MG63 (cell line): ENCODE measurements around the gene FAM81B. TPM values are rescaled to one million over a fixed set of nuclear protein-coding genes. Genes with fewer than 3 reads are reported as not detected.
"Not testable (repeated sequence)": the region's sequence is repeated elsewhere in the genome, so short reads cannot be mapped to it uniquely, and the experiment has no call there.

Source experiments
- DNase-seq: peaks from one replicate; pipeline ENCODE4 v3.0.0-alpha.2; 2020
- H3K27me3 ChIP-seq: fragments of 250-450 bp; sonication (Bioruptor Pico); 2 replicates; pipeline ENCODE4 v1.5.1; 2020; ENCODE audit warnings: mild to moderate bottlenecking, moderate library complexity
- H3K36me3 ChIP-seq: fragments of 250-450 bp; sonication (Bioruptor Pico); 2 replicates; pipeline ENCODE4 v1.5.1; 2020; ENCODE audit warnings: mild to moderate bottlenecking, moderate library complexity
- H3K4me3 ChIP-seq: fragments of 250-450 bp; sonication (Bioruptor Pico); 2 replicates; pipeline ENCODE4 v1.5.1; 2020; ENCODE audit warnings: mild to moderate bottlenecking, moderate library complexity
- H3K9me3 ChIP-seq: fragments of 250-450 bp; sonication (Bioruptor Pico); 2 replicates; pipeline ENCODE4 v1.5.1; 2020; ENCODE audit warnings: mild to moderate bottlenecking, moderate library complexity
- total RNA-seq: library from RNA; depleted of rRNA; stranded (reverse); fragments of >200 nt; shearing (Covaris generic); gene quantifications from 2 replicates; pipeline ENCODE4 v1.2.3, GENCODE V29; 2014; ENCODE audit warnings: low replicate concordance; rRNA removed

FAM81B gene, protein sequence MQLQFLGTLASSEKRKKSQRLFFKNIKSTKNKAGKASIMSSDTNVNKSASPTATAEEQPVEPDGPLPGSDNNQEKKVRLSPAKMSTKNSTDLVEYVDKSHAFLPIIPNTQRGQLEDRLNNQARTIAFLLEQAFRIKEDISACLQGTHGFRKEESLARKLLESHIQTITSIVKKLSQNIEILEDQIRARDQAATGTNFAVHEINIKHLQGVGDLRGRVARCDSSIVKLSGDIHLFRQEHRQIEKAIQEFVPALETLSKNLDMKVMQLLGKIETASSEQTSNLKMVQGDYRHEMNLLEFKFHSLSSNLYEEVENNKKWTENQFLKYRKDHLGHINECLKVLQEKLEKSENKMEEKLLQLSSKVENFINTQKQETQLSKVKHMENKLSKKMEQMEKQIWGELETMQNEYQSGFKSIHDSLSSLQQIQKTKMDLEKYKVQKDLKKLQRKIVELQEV
- total RNA-seq: not detected in 2 replicates

DNA sequence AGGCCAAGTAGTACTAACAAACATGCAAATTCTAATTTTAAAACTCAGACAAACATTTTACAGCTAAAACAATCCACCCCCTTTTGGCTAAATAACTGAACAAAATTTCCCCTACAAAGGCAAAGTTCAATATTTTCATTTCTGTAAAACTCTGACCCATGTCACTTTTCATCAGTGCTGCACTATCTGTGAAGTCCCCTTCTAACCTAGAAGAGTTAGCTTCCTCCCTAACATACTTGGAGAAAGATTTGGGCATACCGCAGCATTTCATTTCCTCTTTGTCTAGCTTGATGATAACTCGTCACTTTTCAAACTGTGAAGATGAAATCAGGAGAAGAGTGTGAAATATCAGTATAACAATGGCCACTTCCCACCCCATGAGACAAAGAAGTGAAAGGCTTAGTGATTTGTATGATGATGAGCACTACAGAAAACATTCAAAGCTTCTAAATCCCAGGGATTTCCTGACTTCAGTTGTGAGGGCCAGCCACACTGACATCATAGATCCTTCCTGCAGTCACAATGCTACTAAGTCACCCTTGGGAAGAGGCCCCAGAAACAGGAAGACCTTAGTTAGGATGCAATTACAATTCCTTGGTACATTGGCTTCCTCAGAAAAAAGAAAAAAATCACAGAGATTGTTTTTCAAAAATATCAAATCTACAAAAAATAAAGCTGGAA, at the start of gene FAM81B:
Gene FAM81B (plus strand): TSS at position 555 of the 681 bp plus-strand sequence. CDS start 24 bp downstream, at position 579.
- DNase-seq: no peak
- no peaks in the 10 kb centered on the region for H3K36me3 ChIP-seq
- peaks cover 5% of the 10 kb centered on the region for H3K9me3 ChIP-seq
- peaks cover 12% of the 10 kb centered on the region for H3K27me3 ChIP-seq
- no peak within 1 kb of the TSS for H3K4me3 ChIP-seq

DNA sequence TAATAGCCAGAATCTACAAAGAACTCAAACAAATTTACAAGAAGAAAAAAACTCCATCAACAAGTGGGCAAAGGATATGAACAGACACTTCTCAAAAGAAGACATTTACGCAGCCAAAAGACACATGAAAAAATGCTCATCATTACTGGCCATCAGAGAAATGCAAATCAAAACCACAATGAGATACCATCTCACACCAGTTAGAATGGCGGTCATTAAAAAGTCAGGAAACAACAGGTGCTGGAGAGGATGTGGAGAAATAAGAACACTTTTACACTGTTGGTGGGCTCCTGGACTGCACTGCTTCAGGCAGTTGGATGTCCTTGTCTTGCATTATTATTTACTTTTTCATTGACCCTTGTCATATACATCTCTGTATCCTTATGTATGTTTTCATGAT, 49.7 kb upstream of the FAM81B start:
- H3K27me3 ChIP-seq: peaks cover 19% of the 10 kb centered on the region
- H3K36me3 ChIP-seq, DNase-seq, H3K4me3 ChIP-seq, H3K9me3 ChIP-seq: not testable (repeated sequence)

DNA sequence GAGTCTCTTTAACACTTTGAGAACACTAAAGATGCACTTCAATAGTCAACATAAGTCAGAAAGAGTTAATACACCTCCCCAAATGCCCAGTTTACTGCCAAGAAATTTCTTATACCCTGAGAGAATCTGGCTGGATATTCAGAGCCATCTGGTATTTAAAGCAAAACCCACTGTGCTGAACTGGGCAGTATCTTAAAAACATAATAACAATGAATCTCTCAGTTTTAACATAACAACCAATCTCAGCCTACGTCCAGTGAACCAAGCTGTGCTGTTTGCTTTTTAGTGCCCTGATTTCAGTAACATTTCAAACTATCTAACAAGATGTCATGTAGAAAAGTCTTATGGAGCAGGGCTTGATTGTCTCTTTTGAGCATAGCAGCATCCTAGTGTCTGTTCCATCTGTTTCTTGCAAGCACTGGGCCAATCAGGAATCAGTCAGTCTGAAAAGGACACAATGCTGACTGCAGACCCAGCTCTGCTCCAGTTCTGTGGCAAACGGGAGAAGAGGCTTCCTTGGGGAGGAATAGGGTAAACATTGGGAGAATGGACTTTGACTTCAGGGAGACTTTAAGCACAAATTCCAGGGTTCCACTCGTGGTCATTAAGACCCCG, 43.6 kb upstream of the FAM81B start:
- H3K4me3 ChIP-seq: no peak overlapping the region
- no peak for DNase-seq
- peaks cover 14% of the 10 kb centered on the region for H3K27me3 ChIP-seq
- no peaks in the 10 kb centered on the region for H3K36me3 ChIP-seq
- H3K9me3 ChIP-seq: no peaks in the 10 kb centered on the region

DNA sequence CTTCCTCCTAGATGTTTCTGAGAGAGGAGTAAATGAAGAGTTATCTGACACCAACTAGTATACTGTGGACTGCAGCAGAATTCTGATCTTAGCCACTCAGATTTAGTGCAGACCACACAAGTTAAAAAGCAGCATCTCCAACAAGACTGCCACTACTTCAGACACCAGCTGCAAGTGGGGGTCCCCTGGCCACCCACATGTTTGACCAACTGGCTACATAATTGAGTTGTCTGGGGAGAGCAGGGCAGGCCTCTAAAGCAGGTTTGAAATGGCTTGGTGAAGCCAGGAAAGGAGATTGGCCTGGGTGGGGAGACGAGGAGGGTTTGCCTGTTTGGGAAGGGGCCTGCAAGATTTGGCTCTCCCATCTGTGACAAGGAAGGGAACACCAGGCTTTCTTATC, 40.5 kb upstream of the FAM81B start:
- Histone ChIP-seq H3K27me3 (peaks cover 17% of the 10 kb centered on the region), H3K4me3 (no peak overlapping the region), H3K9me3 (no peaks in the 10 kb centered on the region), H3K36me3 (no peaks in the 10 kb centered on the region)
- no peak for DNase-seq

DNA sequence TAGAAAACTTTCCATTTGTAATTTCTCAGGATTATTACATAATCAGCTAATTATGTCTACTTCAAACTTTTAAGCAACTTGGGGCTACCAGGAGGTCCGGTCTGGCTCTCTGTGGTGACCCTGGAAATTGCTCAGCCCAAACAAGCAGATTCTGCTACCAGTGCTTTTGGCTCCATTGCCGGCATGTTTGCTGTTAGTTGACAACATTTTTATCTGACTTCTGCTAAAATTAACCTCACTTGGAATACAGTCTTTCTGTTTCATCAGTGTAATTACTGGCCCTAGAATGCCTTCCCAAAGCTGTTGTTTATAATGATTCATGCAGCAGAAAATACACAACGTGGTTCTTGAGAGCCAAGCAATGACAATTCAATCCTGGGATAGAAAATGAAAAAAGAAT, 38.5 kb upstream of the FAM81B start:
- Histone ChIP-seq H3K36me3 (no peaks in the 10 kb centered on the region), H3K27me3 (peaks cover 9% of the 10 kb centered on the region), H3K4me3 (no peak overlapping the region), H3K9me3 (no peaks in the 10 kb centered on the region)
- no peak for DNase-seq

DNA sequence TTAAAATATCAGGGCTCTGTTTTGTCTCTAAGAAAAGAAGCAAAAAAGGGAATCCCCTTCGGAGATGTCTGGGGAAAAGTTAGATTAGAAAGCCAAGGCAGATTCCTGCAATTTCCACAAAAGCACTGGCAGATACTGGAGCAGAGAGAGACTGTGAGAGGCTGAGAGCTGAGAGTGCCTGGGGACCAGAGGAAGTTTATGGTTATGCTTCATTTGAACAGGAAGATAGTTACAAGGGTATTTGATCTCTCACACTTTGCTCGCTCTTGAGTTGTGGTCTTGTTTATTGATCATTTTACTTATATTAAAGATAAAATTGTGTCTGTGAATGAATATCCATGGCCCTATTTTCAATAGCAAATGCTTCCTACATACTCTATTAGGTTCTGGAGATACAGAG, 32.8 kb upstream of the FAM81B start:
- Histone ChIP-seq H3K4me3 (no peak overlapping the region), H3K36me3 (no peaks in the 10 kb centered on the region), H3K9me3 (no peaks in the 10 kb centered on the region), H3K27me3 (peaks cover 6% of the 10 kb centered on the region; the same call in 1 of the 2 replicates)
- DNase-seq: no peak

DNA sequence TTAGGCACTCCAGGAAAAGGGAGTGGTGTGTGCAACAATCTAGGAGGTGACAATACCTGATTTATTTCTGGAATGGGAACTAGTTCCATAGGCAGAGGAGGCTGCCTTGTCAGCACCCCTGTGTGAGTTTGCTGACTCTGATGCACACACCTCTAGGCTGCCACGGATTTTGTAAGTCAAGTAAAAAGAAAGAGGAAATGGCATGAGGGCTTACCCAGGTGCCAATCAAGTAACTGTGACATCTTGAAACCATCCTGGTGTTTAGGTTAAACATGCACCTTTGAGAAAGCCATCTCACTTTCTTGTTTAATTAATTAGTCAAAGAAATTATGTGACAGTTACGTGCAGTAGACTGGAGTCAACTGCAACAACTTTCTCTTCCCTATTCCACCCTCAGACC, 32.3 kb upstream of the FAM81B start:
- peaks cover 10% of the 10 kb centered on the region; the same call in 1 of the 2 replicates for H3K27me3 ChIP-seq
- H3K9me3 ChIP-seq: peaks cover 3% of the 10 kb centered on the region; the same call in 1 of the 2 replicates
- H3K36me3 ChIP-seq: no peaks in the 10 kb centered on the region
- H3K4me3 ChIP-seq: no peak overlapping the region
- no peak for DNase-seq

DNA sequence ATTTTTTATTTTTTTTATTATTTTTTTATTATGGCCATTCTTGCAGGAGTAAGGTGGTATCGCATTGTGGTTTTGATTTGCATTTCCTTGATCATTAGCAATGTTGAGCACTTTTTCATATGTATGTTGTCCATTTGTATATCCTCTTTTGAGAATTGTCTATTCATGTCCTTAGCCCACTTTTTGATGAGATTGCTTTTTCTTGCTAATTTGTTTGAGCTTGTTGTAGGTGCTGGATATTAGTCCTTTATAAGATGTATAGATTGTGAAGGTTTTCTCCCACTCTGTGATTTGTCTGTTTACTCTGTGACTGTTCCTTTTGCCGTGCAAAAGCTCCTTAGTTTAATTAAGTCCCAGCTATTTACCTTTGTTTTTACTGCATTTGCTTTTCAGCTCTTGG, 30.5 kb upstream of the FAM81B start:
- not testable (repeated sequence) for H3K36me3 ChIP-seq, H3K9me3 ChIP-seq, DNase-seq, H3K4me3 ChIP-seq, H3K27me3 ChIP-seq

DNA sequence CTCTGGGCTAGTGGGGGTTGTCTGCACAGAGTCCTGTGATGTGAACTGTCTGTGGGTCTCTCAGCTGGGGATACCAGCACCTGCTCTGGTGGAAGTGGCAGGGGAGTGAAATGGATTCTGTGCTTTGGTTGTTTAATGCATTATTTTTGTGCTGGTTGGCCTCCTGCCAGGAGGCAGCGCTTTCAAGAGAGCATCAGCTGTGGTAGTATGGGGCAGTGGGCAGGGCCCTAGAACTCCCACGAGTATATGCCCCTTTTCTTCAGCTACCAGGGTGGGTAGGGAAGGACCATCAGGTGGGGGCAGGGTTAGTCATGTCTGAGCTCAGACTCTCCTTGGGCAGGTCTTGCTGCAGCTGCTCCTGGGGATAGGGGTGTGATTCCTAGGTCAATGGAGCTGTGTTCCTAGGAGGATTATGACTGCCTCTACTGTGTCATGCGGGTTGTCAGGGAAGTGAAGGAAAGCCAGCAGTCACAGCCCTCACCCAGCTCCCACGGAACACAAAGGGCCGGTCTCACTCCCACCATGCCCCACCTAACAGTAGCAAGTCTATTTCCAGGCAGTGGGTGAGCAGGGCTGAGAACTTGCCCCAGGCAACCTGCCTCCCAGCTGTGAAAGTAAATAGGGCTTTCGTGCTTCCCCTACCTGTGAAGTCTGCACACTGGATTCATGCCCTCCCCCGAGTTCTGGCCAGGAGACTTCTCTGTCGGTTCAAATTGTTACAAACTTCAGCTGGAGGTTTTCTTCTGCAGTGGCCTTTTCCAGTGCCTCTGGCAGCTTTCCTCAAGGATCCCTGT, 25.7 kb upstream of the FAM81B start:
- H3K36me3 ChIP-seq: no peaks in the 10 kb centered on the region
- DNase-seq: no peak
- peaks cover 5% of the 10 kb centered on the region; the same call in 1 of the 2 replicates for H3K9me3 ChIP-seq
- H3K27me3 ChIP-seq: peaks cover 4% of the 10 kb centered on the region; the same call in 1 of the 2 replicates
- no peak overlapping the region for H3K4me3 ChIP-seq

DNA sequence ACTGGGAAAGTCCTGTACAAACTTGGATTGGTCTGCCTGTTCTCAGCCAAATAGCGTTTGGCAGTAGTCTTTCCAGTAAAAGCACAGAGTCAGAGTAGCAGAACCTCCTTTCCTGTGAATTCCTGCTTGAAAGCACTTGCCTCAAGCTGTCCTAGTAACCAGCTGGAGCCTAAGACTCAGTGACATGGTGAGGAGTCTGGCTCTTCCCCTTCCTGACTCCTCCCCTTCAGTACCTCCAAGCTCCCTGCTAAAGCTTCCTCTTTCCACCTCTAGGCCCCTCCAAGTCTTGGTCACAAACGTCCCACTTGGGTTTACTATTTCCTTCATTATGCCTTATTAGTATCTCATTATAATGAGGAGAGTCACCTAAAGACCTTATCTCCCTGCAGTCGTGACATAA, 21.4 kb upstream of the FAM81B start:
- no peaks in the 10 kb centered on the region for H3K9me3 ChIP-seq
- no peaks in the 10 kb centered on the region for H3K36me3 ChIP-seq
- no peak for DNase-seq
- H3K27me3 ChIP-seq: no peaks in the 10 kb centered on the region
- no peak overlapping the region for H3K4me3 ChIP-seq

DNA sequence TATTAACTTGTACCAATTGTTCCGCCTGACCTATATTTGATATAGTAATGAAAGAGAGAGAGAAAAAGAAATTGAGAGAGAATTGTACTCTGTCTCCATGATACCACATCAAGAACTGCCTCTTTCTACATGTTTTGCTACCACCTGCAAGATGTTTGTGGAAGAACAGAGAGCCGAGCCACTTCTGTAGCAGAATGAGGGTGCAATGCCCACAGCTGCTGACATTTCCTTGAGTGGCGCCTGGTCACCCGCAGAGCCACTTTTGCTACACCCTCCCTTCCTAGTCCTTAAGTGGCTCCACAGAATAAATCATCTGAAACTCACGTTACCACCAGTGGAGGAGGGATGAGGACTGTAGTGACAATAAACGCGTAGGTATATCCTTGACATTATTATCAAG, 17.1 kb upstream of the FAM81B start:
- H3K9me3 ChIP-seq: no peaks in the 10 kb centered on the region
- no peak for DNase-seq

DNA sequence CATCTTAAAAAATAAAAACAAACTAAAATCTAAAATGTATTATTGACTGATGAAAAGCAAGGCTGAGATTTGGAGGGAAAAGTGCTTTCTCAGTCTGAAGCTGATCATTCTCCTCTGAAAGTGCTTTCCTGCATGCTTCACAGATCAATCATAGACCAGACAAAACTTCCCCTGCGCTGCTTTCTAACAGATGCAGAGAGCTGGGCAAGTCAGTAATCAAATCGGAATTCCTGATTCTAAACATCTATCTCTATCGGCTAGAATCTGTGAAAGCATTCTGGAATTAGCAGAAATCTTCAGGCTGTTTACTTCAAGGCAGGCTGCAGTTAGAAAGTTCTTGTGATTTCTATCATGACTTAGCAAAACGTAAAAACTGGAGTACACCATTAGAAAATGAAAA, 15.6 kb upstream of the FAM81B start:
- H3K9me3 ChIP-seq: no peaks in the 10 kb centered on the region
- H3K27me3 ChIP-seq: no peaks in the 10 kb centered on the region
- no peaks in the 10 kb centered on the region for H3K36me3 ChIP-seq
- no peak for DNase-seq
- H3K4me3 ChIP-seq: no peak overlapping the region

More for the DNA sequence above, 17.1 kb upstream of the FAM81B start:
- Histone ChIP-seq H3K36me3 (no peaks in the 10 kb centered on the region), H3K27me3 (no peaks in the 10 kb centered on the region), H3K4me3 (no peak overlapping the region)

DNA sequence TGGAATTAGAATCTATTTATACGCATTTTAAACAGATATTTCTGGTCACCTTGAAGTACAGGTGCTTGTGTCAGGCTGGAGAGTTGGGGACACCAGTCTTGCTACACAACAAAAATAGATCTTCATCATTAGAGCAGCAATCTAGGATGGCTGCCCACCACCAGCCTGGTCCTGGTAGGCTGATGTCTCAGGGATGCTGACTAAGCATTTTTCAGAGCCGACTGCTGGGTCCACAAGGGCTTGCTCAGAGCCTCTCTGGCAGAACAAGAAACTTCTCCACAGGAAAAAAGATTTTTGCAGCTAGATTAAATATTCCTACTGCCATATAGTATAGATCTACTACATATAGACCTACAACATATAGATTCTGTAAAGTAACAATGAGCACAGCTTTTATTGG, 12.0 kb upstream of the FAM81B start:
- Histone ChIP-seq H3K4me3 (no peak overlapping the region), H3K9me3 (no peaks in the 10 kb centered on the region), H3K27me3 (no peaks in the 10 kb centered on the region), H3K36me3 (no peaks in the 10 kb centered on the region)
- DNase-seq: no peak

DNA sequence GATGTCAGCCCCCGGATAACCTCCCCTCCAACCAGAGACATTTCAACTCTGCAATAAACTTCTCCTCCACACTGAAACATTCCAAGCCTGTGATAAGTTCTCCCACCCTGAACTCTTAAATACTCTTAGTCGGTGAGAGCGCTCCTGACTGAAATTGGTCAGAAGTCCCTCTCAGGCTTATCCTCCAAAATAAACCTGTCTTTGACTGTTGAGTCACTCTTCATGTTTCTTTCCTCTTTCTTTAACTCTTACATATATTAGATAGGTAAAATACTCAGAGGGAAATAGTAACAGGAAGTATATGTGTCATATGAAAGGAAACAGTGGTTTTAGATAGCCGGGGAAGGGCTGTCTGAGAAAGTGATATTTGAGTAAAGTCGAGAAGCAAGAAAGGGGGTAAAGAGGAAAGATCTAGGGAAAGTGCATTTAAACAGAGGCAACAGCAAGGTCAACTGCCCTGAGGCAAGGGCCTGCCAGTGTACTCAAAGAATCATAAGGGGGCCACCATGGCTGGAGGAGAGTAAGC, 11.0 kb upstream of the FAM81B start:
- Histone ChIP-seq H3K36me3 (no peaks in the 10 kb centered on the region), H3K9me3 (no peaks in the 10 kb centered on the region), H3K27me3 (no peaks in the 10 kb centered on the region), H3K4me3 (no peak overlapping the region)
- DNase-seq: no peak

DNA sequence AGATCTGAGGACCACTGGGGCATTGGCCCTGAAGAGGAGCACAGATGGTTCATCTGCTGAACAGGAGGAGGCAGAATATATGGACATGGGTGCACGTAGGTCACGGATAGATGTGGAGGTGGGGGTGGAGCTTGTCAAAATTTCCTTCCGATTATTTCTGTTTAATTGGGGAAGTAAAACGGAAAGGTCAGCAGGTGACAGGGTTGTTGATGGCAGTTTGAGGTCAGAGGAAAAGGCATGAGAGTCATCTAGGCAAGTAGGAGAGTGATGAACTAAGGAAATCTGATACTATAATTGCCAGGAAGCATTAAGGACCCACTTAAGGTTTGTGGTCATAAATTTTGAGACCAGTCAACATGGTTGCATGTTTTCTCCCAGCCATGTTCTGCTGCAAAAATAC, 8.4 kb upstream of the FAM81B start:
- H3K36me3 ChIP-seq: no peaks in the 10 kb centered on the region
- H3K4me3 ChIP-seq: no peak overlapping the region
- H3K27me3 ChIP-seq: no peaks in the 10 kb centered on the region
- H3K9me3 ChIP-seq: no peaks in the 10 kb centered on the region
- no peak for DNase-seq

DNA sequence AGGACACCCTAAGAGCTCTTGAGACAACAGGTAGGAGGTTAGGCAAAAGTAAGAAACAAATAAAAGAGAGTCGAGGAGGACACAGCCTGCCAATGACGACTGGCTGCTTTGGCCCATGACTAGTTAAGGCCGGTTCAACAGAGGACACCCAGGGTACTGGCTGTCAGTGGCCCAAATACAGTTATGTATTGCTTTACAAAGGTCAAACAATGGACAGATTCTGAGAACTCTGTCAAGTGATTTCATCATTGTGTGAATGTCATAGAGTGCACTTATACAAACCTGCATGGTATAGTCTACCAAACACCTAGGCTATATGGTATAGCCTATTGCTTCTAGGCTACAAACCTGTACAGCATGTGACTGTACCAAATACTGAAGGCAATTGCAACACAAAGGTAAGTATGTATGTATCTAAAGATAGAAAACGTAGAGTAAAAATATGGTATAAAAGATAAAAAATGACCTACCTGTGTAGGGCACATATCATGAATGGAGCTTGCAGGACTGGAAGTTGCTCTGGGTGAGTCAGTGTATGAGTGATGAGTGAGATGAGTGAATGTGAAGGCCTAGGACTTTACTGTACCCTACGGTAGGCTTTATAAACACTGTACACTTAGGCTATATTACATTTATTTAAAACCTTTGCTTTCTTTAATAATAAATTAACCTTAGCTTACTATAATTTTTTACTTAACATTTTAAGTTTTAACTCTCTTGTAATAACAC, 6.5 kb upstream of the FAM81B start:
- Histone ChIP-seq H3K36me3 (no peaks in the 10 kb centered on the region), H3K9me3 (no peaks in the 10 kb centered on the region), H3K27me3 (no peaks in the 10 kb centered on the region), H3K4me3 (no peak overlapping the region)
- DNase-seq: no peak
